ENCODE measurements around the gene OCIAD1.

OCIAD1 gene

DNA sequence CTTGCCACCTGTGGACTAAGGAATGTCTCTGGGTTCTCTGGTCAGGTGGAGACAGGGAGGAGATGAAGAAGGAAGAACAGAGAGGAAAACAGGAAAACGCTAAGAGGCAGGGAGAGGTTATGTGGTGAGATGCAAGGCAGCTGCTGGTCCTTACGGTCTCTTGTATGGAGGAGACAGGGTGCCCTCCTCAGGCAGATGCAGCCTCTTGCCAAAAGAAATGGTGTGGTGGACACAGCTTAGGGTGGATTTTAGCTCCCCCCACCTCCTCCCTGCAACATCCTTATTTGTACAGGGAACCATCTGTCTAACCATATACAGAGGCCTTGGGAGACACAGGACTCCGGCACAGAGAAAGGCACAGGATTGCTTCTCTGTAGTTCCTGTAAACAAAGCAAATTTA, 66.0 kb downstream of the OCIAD1 start:
- TF ChIP-seq POLR2A (IDR thresholded peaks at IDR 0.05; ENCODE audit: low read length) (no peak), GATA1 (IDR thresholded peaks at IDR 0.05; ENCODE audit: low read depth, low read length) (no peak)
- DNase-seq, result peak in 1 of 2 experiments; percentile 6

DNA sequence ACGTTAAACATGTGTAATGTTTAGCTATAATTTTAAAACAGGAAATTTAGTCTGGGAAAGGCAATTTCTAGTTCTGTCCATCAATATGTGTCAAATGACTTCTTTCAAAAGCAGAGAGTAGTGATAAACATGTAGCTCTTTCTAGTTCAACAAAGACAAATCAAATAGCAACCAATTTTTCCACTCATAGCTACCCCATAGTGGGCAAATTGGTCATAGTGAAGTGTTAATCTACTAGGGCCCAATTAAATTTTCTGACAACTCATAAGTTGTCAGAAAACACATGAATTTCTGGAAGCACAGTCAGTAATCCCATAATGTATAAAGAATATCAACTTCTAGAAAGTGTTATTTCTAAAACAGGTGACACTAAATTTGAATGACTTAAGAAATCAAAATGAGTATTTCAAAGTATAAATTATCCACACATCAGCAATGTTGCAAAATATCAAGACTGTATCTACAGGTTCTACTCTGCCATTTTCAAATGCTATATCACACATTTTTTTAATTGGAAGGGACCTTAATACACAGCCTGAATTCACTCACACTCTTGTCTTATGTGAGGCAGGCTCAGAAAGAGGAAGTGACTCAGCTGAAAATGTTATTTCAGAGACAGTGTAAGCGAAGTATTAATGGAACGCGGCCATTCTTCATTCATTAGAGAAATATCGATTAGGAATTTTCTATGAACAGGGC, 68.0 kb downstream of the OCIAD1 start:
- no peak for TF ChIP-seq GATA1 (IDR thresholded peaks at IDR 0.05; ENCODE audit: low read depth, low read length)
- TF ChIP-seq POLR2A (IDR thresholded peaks at IDR 0.05; ENCODE audit: low read length), result no peak
- DNase-seq, result peak; percentile 24 to 31

DNA sequence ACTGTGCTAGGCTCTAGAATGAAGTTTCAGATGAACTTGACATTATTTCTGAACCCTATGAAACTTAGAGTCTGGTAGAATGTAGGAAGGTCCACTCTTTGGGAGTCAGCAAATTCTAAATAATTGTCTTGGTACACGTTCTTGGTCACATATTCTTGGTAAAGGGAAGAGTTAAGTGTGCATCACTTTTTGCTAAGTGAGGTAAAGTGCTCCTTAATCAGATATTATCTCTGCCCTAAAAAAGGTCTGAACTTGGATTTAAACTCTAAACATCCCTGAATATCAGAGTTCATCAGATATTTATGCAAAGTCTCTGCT, 68.5 kb downstream of the OCIAD1 start:
- DNase-seq, result no peak
- TF ChIP-seq GATA1 (IDR thresholded peaks at IDR 0.05; ENCODE audit: low read depth, low read length) (no peak), POLR2A (IDR thresholded peaks at IDR 0.05; ENCODE audit: low read length) (peak; percentile 22)

DNA sequence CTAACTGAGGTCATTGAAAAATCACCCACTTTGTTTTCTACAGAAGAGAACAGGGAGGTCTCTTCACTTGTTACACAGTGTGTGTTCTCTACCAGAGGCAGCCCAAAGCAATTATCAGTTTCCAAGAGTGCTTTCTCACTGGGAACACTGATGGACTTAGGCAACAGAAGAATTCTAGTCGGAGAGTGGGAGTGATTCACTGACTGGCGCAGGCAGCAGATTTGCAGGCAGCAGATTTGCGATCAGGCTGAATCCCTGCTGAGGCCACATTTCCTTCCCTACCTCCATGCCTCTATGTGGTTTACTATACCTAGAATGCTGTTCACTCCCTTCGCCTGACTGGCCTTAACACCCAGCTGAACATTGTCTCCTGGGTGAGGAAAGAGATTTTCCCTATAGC, 69.1 kb downstream of the OCIAD1 start:
- DNase-seq, result no peak
- TF ChIP-seq GATA1 (IDR thresholded peaks at IDR 0.05; ENCODE audit: low read depth, low read length) (no peak), POLR2A (IDR thresholded peaks at IDR 0.05; ENCODE audit: low read length) (no peak)

DNA sequence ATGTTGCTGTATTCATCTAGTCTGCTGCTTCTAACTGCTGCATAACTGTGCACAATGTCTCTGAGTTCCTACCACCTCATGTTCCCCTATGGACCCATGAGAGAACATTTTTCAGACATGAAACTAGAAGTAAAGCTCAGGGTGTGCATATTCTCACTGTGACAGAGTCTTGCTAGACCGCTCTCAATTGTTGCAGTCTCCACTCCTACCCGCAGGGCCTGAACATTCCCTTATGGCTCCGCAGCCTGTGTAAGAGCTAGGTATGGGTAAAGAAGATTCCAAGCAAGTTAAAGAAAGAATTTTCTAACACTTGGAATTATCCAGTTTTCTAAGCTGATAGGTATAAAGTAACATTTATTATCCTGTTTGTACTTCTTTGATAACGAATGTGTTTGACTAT, 70.3 kb downstream of the OCIAD1 start:
- no peak for TF ChIP-seq GATA1 (IDR thresholded peaks at IDR 0.05; ENCODE audit: low read depth, low read length)
- no peak for TF ChIP-seq POLR2A (IDR thresholded peaks at IDR 0.05; ENCODE audit: low read length)
- no peak for DNase-seq

DNA sequence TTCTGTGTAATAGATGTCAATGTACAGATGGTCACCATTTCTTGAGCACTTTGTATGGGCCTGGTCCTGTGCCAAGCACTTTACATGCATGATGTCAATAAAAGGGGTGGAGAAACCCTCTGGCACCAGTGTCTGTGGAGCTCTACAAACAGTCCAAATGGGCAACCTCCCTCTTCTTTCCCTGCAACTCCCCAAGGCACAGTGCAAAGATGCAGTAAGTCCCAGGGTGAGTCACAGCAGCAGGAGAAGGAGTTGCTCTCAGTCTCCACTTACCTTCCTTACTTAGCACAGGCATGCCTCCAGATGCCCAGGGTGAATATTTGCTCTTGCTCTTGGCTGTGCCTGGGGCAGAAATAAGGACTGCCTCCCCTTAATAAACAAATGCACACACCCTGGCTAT, 71.4 kb downstream of the OCIAD1 start:
- no peak for DNase-seq
- no peak for TF ChIP-seq GATA1 (IDR thresholded peaks at IDR 0.05; ENCODE audit: low read depth, low read length)
- TF ChIP-seq POLR2A (IDR thresholded peaks at IDR 0.05; ENCODE audit: low read length), result no peak

DNA sequence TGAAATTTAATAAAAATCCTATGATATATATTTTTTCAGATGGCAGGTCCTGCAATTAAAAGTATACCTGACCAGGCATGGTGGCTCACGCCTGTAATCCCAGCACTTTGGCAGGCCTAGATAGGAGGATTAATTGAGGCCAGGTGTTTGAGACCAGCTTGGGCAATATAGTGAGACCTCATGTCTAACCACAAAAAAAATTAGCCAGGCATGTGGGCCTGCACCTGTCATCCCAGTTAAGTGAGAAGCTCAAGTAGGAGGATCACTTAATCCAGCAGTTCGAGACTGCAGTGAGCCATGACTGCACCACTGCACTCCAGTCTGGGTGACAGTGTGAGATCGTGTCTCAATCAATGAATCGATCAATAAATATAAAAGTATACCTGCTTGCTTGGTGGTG, 73.2 kb downstream of the OCIAD1 start:
- TF ChIP-seq GATA1 (IDR thresholded peaks at IDR 0.05; ENCODE audit: low read depth, low read length) (no peak), POLR2A (IDR thresholded peaks at IDR 0.05; ENCODE audit: low read length) (no peak)
- no peak for DNase-seq

DNA sequence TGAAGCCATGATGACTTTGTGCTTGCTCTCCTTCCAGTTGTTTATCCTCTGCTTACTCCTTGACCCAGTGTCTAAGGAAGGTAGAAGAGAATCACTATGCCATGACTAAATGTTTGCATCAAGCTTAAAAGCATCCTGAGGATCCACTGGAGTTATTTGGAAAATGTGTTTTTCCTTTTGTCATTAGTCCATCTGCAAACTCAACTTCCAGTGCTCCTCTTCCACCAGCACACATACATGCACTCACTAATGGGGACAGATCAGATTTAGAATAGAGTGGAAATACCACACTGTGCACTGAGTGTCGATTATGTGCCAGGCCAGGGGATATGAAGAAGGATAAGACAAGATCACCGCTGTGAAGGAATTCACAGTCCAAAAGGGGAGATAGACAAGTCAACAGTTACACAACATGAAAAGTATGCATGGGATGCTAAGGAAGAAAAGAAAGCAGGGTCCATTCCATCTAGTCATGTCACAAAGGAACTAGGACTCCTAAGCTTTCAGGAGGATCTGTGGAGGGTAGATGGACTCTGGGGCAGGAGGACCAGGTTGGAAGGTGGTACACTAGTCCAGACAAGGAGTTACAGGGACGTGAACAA, 73.8 kb downstream of the OCIAD1 start:
- no peak for DNase-seq
- no peak for TF ChIP-seq GATA1 (IDR thresholded peaks at IDR 0.05; ENCODE audit: low read depth, low read length)
- TF ChIP-seq POLR2A (IDR thresholded peaks at IDR 0.05; ENCODE audit: low read length), result no peak

DNA sequence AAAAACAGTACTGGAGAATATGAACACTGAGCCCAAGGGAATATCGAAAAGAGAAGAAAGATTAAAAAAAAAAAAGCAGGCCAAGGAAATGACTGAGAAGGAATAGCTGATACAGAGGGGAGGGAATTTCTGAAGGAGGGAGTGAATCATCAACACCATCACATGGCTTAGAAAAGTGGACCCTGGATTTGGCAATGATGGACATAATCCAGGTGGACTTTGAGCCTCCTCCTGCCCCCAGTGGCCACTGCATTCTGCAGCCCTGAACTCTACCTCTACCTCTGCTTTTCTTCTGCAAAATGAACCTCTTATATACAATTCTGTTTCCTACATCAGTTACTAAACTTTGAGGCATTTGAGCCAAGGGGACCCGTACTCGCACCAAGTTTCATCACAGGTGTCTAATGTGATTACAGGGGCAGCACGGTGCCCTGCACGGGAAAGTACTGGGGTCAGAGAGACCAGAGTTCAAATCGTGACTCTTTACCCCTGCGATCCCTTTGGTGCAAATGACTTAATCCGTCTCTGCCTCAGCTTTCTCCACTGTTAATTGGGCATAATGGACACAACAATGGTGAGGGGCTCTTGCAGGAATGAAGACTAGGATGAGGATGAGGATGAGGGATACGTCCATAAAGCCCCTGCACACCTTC, 74.6 kb downstream of the OCIAD1 start:
- TF ChIP-seq POLR2A (IDR thresholded peaks at IDR 0.05; ENCODE audit: low read length) (no peak), GATA1 (IDR thresholded peaks at IDR 0.05; ENCODE audit: low read depth, low read length) (no peak)
- DNase-seq, result peak in 1 of 2 experiments; percentile 10

DNA sequence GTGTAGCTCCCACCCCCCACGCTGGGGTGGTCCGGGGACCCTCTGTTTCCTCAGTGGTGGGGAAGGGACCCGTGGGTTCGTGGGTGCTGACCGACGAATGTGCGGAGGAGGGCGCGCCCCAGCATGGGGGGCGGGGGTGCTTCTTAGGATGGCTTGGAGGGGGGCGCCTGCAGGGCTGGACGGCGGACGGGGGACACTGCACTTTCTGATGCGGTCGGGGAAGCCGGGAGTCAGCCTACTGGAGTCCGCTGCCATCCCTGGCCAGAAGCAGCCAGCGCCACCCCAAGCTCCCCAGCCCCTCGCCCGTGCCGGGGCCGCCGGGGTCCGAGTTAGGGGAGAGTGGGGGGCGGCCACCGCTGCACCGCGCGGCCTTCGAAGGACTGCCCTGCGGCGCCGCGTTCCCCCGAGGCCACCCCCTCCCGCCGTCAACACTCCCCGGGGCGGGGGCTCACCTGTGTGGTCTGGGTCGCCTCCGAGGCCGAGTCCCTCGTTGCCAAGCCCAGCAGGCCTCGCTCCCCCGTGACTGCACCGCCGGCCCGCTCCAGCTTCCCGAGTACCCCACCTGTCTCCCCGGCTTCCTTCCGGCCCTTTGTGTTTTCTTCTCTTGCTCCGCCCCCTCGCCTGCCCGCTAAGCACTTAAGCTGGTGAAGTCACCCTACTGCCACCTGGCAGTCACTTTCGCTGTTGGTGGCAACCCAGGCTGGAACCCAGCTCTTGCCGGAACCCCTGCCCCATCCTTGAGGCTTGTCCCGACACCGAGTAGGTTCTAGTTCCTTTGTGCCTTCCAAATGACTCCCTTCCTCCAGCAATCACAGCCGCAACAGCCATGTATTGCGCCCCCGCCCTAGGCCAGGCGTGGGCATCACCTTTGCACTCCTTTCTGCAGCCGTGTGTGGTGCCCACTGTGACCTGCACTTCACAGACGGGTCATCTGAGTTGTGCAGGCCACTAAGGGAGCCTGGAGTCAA, 75.6 kb downstream of the OCIAD1 start, which contains the start of gene OCIAD2:
TSS of gene OCIAD2 (minus strand) at position 569 of the 968 bp plus-strand sequence. CDS start 2,225 bp downstream, outside the sequence.
- DNase-seq, result peak; percentile 42 to 45
- TF ChIP-seq POLR2A (IDR thresholded peaks at IDR 0.05; ENCODE audit: low read length) (peak; percentile 49), GATA1 (IDR thresholded peaks at IDR 0.05; ENCODE audit: low read depth, low read length) (no peak)

DNA sequence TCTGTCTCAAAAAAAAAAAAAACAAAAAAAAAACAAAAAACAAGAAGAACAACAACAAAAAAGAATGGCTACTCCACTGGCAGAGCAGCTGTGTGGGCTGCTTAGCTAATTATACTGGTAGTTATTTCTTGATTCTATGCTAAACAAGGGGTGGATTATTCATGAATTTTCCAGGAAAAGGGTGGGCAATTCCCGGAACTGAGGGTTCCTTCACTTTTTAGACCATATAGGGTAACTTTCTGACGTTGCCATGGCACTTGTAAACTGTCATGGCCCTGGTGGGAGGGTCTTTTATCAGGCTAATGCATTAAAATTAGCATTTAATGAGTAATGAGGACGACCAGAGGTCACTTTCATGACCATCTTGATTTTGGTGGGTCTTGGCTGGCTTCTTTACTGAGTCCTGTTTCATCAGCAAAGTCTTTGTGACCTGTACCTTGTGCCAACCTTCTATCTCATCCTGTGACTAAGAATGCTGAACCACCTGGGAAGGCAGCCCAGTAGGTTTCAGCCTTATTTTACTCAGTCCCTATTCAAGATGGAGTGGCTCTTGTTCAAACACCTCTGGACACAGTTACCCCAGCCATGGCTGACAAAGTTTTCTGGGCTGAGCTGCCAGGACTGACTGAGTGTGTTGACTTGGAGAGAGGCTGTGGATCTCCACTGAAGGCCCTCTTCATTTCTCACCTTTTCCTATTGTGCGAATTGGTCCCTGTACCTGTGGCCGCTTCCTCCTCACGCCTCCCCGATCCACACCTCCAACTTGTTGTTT, 77.0 kb downstream of the OCIAD1 start:
- no peak for DNase-seq
- no peak for TF ChIP-seq GATA1 (IDR thresholded peaks at IDR 0.05; ENCODE audit: low read depth, low read length)

DNA sequence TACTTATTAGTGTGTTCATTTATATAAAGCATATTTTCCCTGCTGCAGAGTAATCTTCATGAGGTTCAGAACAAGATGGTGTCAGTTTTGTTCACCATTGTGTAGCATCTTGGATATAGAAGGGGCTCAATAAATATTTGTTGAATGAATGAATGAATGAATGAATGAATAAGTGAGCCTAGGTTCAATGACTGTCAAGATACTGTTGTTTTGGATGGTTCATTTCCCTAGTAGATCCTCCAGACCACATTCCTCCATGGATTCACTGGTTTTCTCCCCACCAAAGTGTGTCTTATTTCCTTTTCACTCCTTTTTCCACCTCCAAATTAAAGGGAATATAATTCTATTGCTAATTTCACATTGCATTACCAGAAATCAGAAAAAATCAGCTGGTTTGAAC, 77.8 kb downstream of the OCIAD1 start:
- DNase-seq, result no peak
- TF ChIP-seq GATA1 (IDR thresholded peaks at IDR 0.05; ENCODE audit: low read depth, low read length) (no peak), POLR2A (IDR thresholded peaks at IDR 0.05; ENCODE audit: low read length) (no peak)

DNA sequence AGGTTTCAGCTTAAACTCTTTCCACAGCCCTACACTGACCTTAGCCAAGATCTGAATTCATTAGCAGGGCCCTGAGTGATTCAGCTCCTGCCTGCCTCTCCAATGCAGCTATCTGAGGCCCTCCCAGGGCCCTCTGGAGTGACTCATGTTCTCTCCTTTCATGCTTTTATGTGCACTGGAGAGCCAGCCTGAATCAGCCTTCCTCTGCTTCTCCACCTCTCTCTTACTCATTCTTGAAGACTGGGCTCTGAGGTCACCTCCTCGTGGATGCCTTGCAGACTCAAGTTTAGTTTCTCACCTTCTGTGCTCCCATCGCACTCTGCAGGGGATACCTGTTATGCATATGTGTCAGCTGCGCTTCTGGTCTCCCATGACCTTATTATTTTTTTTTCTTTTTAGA, 78.8 kb downstream of the OCIAD1 start:
- TF ChIP-seq POLR2A (IDR thresholded peaks at IDR 0.05; ENCODE audit: low read length) (no peak), GATA1 (IDR thresholded peaks at IDR 0.05; ENCODE audit: low read depth, low read length) (no peak)
- peak; percentile 10 to 59 for DNase-seq
